A549 (cell line): ENCODE measurements around the gene NRGN.

Experiments
- NPAS2 ChIP-seq: fragments of 250-450 bp; sonication (Bioruptor Pico); IDR thresholded peaks from 2 replicates; pipeline ENCODE4 v1.8.0; 2022; ENCODE audit warnings: mild to moderate bottlenecking, moderate library complexity, borderline replicate concordance
- POLR2A ChIP-seq: IDR thresholded peaks from 2 replicates; pipeline ENCODE4 v1.6.1; 2012; ENCODE audit warnings: mild to moderate bottlenecking, low read length

- TF ChIP-seq POLR2A (no peak), NPAS2 (no peak)
These were observed 37.3 kb downstream of the NRGN start for GRCh38 chr11:124776865-124777645.
